ENCODE results near the gene PHC2.
"Not testable (repeated sequence)": the region's sequence is repeated elsewhere in the genome, so short reads cannot be mapped to it uniquely, and the experiment has no call there.

Gene PHC2

GRCh38 chr1:33328817-33329216 is 102.1 kb downstream of the PHC2 start:
- no peak for DNase-seq

GRCh38 chr1:33327587-33328325 is 103.1 kb downstream of the PHC2 start:
- DNase-seq: no peak

- DNase-seq: no peak
Observed at GRCh38 chr1:33326785-33327184, 104.1 kb downstream of the PHC2 start.

- DNase-seq: no peak
Observed at GRCh38 chr1:33324677-33325575, 106.0 kb downstream of the PHC2 start.

GRCh38 chr1:33323663-33324477 is 107.0 kb downstream of the PHC2 start:
- DNase-seq: no peak

- DNase-seq: no peak
Observed at GRCh38 chr1:33322870-33323585, 107.9 kb downstream of the PHC2 start.

GRCh38 chr1:33322109-33322508 is 108.8 kb downstream of the PHC2 start:
- no peak for DNase-seq

- no peak for DNase-seq
Observed at GRCh38 chr1:33321178-33321577, 109.7 kb downstream of the PHC2 start.

- DNase-seq: no peak
Observed at GRCh38 chr1:33320619-33321165, 110.2 kb downstream of the PHC2 start, which contains the start of gene A3GALT2. Gene A3GALT2 (minus strand): TSS chr1:33321098. CDS start chr1:33321098, 0 bp downstream.

GRCh38 chr1:33319949-33320618 is 110.8 kb downstream of the PHC2 start:
- DNase-seq: no peak

GRCh38 chr1:33319186-33319948 is 111.5 kb downstream of the PHC2 start:
- DNase-seq: no peak

GRCh38 chr1:33317946-33318345 is 112.9 kb downstream of the PHC2 start:
- no peak for DNase-seq

- no peak for DNase-seq
Observed at GRCh38 chr1:33317354-33317753, 113.5 kb downstream of the PHC2 start.

GRCh38 chr1:33316601-33317000 is 114.3 kb downstream of the PHC2 start:
- DNase-seq: no peak

GRCh38 chr1:33314416-33314815 is 116.5 kb downstream of the PHC2 start:
- peak; percentile 82 for DNase-seq

- no peak for DNase-seq
Observed at GRCh38 chr1:33312413-33312749, 118.5 kb downstream of the PHC2 start.

GRCh38 chr1:33311706-33312412 is 119.0 kb downstream of the PHC2 start:
- no peak for DNase-seq

- DNase-seq: no peak
Observed at GRCh38 chr1:33310702-33311101, 120.2 kb downstream of the PHC2 start.

- DNase-seq: not testable (repeated sequence)
Observed at GRCh38 chr1:33309351-33309750, 121.5 kb downstream of the PHC2 start.

- no peak for DNase-seq
Observed at GRCh38 chr1:33307494-33307864, 123.4 kb downstream of the PHC2 start.
